Measurements from ENCODE around the gene FAM234A. TPM values are rescaled to one million over a fixed set of nuclear protein-coding genes. Genes with fewer than 3 reads are reported as not detected.

The FAM234A gene, protein sequence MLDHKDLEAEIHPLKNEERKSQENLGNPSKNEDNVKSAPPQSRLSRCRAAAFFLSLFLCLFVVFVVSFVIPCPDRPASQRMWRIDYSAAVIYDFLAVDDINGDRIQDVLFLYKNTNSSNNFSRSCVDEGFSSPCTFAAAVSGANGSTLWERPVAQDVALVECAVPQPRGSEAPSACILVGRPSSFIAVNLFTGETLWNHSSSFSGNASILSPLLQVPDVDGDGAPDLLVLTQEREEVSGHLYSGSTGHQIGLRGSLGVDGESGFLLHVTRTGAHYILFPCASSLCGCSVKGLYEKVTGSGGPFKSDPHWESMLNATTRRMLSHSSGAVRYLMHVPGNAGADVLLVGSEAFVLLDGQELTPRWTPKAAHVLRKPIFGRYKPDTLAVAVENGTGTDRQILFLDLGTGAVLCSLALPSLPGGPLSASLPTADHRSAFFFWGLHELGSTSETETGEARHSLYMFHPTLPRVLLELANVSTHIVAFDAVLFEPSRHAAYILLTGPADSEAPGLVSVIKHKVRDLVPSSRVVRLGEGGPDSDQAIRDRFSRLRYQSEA
- total RNA-seq: 62.6 and 66.9 TPM in 2 replicates

DNA sequence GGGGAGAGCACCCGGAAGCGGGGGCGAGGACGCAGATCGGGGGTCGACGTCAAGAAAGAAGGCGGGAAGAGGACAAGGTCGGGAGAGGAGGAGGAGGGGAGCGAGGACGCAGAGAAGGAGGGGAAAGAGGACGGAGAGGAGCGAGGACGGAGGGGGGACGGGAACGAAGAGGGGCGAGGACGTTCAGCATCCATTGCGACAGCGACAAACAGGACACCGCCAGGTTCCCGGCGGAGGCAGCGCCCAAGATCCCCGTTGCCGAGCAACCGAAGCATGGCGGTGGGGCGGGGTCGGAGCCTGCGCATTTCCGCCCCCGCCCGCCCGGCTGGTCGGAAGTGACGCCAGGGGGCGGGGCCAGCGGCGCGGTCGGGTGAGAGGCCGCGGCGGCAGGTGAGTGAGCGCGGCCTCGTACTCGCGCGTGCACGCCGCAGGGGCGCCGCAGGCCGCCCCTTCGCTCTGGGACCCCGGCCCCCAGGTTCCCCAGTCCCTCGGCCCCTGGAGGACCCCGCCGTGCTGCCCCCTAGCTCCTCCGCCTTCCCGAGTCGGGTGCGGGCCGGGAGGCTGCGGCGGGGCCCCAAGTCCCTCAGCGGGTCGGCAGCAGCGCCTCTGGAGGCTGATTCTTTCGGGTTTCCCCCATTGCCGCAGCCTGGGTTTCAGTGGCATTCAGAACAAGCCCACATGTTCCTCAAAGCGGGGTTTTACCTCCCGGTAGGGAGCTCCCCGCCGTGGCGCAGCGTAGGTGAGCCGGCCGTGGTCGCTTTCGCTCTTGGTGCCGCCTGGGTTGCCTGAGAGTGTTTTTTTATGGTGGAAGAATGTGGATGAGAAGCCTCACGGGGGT lies at the start of gene FAM234A:
TSS of gene FAM234A (plus strand) at position 354 of the 838 bp plus-strand sequence. CDS start 19,593 bp downstream, outside the sequence.

DNA sequence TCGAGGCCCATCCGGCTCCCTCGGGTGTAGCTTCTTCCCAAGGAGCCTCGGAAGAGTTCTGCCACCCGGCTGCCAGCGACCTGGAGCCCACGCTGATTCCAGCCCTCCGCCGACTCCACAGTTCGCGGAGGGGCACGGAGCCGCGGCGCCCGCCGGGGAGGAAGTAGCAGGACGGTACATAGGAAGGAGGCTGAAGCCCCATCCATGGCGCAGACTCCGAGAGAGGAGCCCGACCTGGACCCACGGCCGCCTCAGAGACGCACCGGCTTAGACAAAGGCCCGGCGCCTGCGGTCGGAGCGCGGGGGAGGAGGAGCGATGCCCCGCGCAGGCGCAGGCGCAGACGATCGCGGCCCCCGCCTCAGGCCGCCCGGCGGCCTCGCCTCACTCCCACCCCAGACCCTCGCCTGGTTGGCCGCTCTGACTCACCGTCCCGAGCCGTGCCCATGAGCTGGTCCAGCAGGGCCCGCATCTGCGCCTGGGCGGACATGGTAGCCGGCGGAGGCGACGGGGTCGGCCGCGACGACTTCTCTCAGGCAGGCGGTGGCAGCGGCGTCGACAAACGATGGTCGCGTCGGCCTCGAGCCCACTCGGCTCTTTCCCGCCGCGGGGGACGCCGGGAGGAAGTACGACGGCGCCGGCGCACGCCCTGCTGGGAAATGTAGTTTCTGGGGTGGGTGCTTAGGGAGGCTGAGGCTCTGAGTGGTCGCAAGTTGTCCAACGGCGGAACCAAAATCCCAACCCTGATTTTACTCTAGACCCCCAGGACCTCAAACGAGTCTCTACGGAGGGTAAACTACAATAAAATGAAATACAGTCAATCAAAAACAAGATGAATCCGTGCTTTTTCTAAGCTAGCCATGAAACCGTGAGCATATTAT lies 5.5 kb upstream of the FAM234A start, which contains the start of gene LUC7L:
TSS of gene LUC7L (minus strand) at position 598 of the 879 bp plus-strand sequence. CDS start at position 488, 110 bp downstream.

DNA sequence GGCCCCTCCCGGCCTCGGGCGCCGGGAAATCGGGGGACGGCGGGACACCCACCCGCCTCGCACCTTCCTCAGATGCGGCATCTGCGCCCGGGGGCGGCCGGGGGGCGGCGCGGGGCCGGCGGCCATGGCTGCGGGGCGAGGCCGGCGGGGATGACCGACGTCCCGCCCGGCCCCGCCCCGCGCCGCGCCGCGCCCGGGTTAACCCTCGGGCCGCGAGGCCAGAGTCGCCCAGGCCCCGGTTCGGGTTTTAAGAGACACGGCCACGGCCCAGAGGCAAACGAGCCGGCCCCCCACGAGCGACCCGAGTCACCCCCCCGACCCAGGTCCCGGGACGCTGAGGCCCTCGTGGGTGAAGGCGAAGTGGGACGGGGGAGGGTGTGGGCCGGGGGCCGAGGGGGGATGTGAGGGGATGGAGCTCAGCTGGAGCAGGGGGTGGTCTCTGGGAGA lies 41.2 kb downstream of the FAM234A start, which contains the start of gene RGS11:
TSS of gene RGS11 (minus strand) at position 159 of the 447 bp plus-strand sequence. CDS start at position 126, 33 bp downstream.

DNA sequence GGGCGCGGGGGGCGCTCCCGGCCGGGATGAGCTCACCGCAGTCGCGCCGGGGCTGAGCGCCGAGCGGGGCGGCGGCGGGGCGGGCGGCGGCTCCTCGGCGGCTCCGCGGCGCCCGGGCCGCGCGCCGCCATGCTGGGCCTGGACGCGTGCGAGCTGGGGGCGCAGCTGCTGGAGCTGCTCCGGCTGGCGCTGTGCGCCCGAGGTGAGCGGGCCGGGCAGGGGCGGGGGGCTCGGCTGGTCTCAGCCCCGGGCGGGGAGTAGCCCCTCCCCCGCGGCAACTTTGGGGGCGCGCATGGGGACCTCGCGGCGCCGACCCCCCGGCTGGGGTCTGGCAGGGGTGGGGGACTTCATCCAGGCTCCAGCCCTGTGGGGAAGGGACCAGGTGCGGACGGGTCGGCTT lies 45.9 kb downstream of the FAM234A start, which contains the start of gene ARHGDIG:
TSS of gene ARHGDIG (plus strand) at position 40 of the 400 bp plus-strand sequence. CDS start at position 130, 90 bp downstream.

DNA sequence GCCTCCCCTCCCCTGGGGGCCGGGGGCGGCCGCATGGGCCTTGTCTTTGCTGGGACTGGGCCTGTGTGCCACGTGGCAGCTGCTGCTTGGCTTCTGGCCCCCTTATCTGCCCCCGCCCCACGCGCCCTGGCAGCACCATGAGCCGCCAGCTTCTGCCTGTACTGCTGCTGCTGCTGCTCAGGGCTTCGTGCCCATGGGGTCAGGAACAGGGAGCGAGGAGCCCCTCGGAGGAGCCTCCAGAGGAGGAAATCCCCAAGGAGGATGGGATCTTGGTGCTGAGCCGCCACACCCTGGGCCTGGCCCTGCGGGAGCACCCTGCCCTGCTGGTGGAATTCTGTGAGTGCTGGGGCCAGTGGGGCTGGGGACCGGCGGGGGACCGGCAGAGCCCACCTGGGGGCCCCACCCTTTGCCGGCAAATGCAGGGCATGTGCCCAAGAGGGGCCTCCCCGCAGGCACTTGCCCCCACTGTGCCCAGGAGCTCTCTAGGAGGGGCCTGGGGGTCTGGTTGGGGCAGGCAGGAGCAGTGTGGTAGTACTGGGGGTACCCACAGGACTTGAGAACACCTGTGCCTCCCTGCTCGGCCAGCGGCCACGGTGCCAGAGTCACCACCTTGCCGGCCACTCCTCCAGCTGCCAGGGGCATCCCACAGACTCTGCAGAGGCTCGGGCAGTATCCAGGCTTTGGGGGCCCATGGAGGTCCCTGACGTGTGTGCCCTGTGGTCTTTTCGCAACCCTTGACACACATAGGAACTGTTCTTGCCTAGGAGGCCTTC lies 48.6 kb downstream of the FAM234A start, which contains the start of gene PDIA2:
TSS of gene PDIA2 (plus strand) at position 132 of the 773 bp plus-strand sequence. CDS start at position 138, 6 bp downstream.

Other genes with a start within 250 kb of the FAM234A start
- 6.3 and 7.3 TPM in 2 replicates for gene POLR3K, start 181.2 kb upstream of the FAM234A start, total RNA-seq
- 26.7 and 29.0 TPM in 2 replicates for gene SNRNP25, start 181.0 kb upstream of the FAM234A start, total RNA-seq
- 26.2 and 26.3 TPM in 2 replicates for gene RHBDF1, start 162.2 kb upstream of the FAM234A start, total RNA-seq
- 82.7 and 84.4 TPM in 2 replicates for gene MPG, start 156.6 kb upstream of the FAM234A start, total RNA-seq
- 10.1 and 14.4 TPM in 2 replicates for gene NPRL3, start 96.1 kb upstream of the FAM234A start, total RNA-seq
- not detected in 2 replicates for gene HBZ, start 82.2 kb upstream of the FAM234A start, total RNA-seq
- not detected in 2 replicates for gene HBM, start 68.8 kb upstream of the FAM234A start, total RNA-seq
- not detected in 2 replicates for gene HBA2, start 61.9 kb upstream of the FAM234A start, total RNA-seq
- gene HBA1, start 58.1 kb upstream of the FAM234A start, total RNA-seq: not detected in 2 replicates
- 0.40 TPM in 1 of 2 replicates, not detected in the other for gene HBQ1, start 54.4 kb upstream of the FAM234A start, total RNA-seq
- gene LUC7L, start 5.4 kb upstream of the FAM234A start, total RNA-seq: 67.2 and 67.8 TPM in 2 replicates
- 3.1 and 3.6 TPM in 2 replicates for gene RGS11, start 41.1 kb downstream of the FAM234A start, total RNA-seq
- 0.79 and 1.7 TPM in 2 replicates for gene ARHGDIG, start 45.8 kb downstream of the FAM234A start, total RNA-seq
- 0.29 and 0.66 TPM in 2 replicates for gene PDIA2, start 48.3 kb downstream of the FAM234A start, total RNA-seq
- 19.8 and 20.8 TPM in 2 replicates for gene AXIN1, start 117.9 kb downstream of the FAM234A start, total RNA-seq
- 85.0 and 90.7 TPM in 2 replicates for gene MRPL28, start 135.7 kb downstream of the FAM234A start, total RNA-seq
- 56.7 and 57.8 TPM in 2 replicates for gene PGAP6, start 147.2 kb downstream of the FAM234A start, total RNA-seq
- 71.9 and 83.6 TPM in 2 replicates for gene NME4, start 162.4 kb downstream of the FAM234A start, total RNA-seq
- 12.2 and 16.1 TPM in 2 replicates for gene DECR2, start 167.1 kb downstream of the FAM234A start, total RNA-seq
- gene RAB11FIP3, start 190.8 kb downstream of the FAM234A start, total RNA-seq: 34.2 and 39.8 TPM in 2 replicates